Activated T-cell treated with anti-CD3 and anti-CD28 coated beads, Interleukin-2, amount 50 U/mL, for 4 hours (primary cell): ENCODE data around the gene SMAD9. TPM values are rescaled to one million over a fixed set of nuclear protein-coding genes. Genes with fewer than 3 reads are reported as not detected.

ENCODE experiments used
- ATAC-seq, 2 donors: fragments of 200-7000 bp; cut with Tn5 transposase; one replicate each; pipeline ENCODE4 v1.10.0; 2021
- DNase-seq: peaks from one replicate; pipeline ENCODE4 v3.0.0-alpha.2; 2020
- H3K27me3 Mint-ChIP-seq: one replicate; pipeline ENCODE4 v1.8.0; 2021; ENCODE audit warnings: low read depth, mixed read lengths
- H3K36me3 Mint-ChIP-seq: one replicate; pipeline ENCODE4 v1.8.0; 2022; ENCODE audit warnings: mixed read lengths; ENCODE audit not compliant: insufficient read depth
- H3K4me1 Mint-ChIP-seq: one replicate; pipeline ENCODE4 v1.8.0; 2021; ENCODE audit warnings: low read depth, mixed read lengths
- H3K4me3 Mint-ChIP-seq: one replicate; pipeline ENCODE4 v1.8.0; 2021; ENCODE audit warnings: mild to moderate bottlenecking, moderate library complexity, mixed read lengths
- H3K9me3 Mint-ChIP-seq: one replicate; pipeline ENCODE4 v1.8.0; 2021; ENCODE audit warnings: mixed read lengths
- total RNA-seq, 3 donors: library from RNA; stranded (reverse); gene quantifications; one replicate each; pipeline ENCODE4 v1.2.1, GENCODE V29; 2021

The SMAD9 gene
- total RNA-seq, 3 donors from 2014 or later: not detected

- Mint-ChIP-seq H3K27me3 (peaks cover 40% of the 10 kb centered on the region), H3K4me3 (no peak overlapping the region), H3K36me3 (no peaks in the 10 kb centered on the region), H3K9me3 (no peaks in the 10 kb centered on the region), H3K4me1 (peaks cover 1% of the 10 kb centered on the region)
- ATAC-seq: no peak
- DNase-seq: no peak
These were observed 53.8 kb downstream of the SMAD9 start for GRCh38 chr13:36866232-36866631.

GRCh38 chr13:36865265-36865664 is 54.8 kb downstream of the SMAD9 start:
- H3K36me3 Mint-ChIP-seq: no peaks in the 10 kb centered on the region
- no peak for DNase-seq
- no peaks in the 10 kb centered on the region for H3K9me3 Mint-ChIP-seq

GRCh38 chr13:36862722-36863121 is 57.3 kb downstream of the SMAD9 start:
- ATAC-seq (no peak), DNase-seq (no peak)
- Mint-ChIP-seq H3K27me3 (peaks cover 35% of the 10 kb centered on the region), H3K4me1 (peaks cover 1% of the 10 kb centered on the region), H3K9me3 (no peaks in the 10 kb centered on the region), H3K36me3 (no peaks in the 10 kb centered on the region), H3K4me3 (no peak overlapping the region)

More at GRCh38 chr13:36865265-36865664, 54.8 kb downstream of the SMAD9 start:
- Mint-ChIP-seq H3K27me3 (peaks cover 40% of the 10 kb centered on the region), H3K4me1 (peaks cover 1% of the 10 kb centered on the region), H3K4me3 (no peak overlapping the region)
- ATAC-seq: no peak

DNA sequence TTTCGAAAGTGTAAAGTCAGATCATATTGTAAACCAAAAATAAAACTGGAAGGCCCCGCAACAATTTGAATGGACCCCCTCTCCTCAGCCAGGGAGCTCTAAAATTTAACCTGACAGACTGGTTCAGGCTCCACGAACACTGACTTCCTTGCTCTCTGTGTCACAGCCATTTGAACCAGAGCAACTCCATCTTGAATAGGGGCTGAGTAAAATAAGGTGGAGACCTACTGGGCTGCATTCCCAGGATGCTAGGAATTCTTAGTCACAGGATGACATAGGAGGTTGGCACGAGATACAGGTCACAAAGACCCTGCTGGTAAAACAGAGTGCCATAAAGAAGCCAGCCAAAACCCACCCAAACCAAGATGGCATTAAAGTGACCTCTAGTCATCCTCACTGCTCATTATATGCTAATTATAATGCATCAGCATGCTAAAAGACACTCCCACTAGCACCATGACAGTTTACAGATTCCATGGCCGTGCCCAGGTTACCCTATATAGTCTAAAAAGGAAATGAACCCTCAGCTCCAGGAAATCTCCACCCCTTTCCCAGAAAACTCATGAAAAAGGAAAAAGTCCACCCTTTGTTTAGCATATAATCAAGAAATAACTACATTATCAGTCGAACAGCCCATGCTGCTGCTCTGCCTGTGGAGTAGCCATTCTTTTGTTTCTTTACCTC is 57.9 kb downstream of the SMAD9 start:
- Mint-ChIP-seq H3K27me3 (peaks cover 33% of the 10 kb centered on the region), H3K9me3 (no peaks in the 10 kb centered on the region), H3K36me3 (no peaks in the 10 kb centered on the region), H3K4me1 (peaks cover 1% of the 10 kb centered on the region), H3K4me3 (no peak overlapping the region)
- ATAC-seq: no peak
- no peak for DNase-seq

DNA sequence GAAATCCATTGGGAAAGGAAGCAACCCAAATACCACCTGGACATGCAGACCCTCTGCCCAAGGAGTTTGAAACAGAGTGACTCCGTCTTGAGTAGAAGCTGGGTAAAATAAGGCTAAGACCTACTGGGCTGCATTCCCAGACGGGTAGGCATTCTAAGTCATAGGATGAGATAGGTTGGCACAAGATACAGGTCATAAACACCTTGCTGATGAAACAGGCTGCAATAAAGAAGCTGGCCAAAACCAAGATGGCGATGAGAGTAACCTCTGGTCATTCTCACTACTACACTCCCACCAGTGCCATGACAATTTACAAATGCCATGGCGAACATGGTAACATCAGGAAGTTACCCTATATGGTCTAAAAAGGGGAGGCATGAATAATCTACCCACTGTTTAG is 60.8 kb downstream of the SMAD9 start:
- no peak for DNase-seq
- no peak for ATAC-seq
- Mint-ChIP-seq H3K36me3 (no peaks in the 10 kb centered on the region), H3K4me3 (no peak overlapping the region), H3K27me3 (peaks cover 22% of the 10 kb centered on the region), H3K4me1 (peaks cover 1% of the 10 kb centered on the region), H3K9me3 (no peaks in the 10 kb centered on the region)

- Mint-ChIP-seq H3K4me1 (peaks cover 1% of the 10 kb centered on the region), H3K27me3 (peaks cover 12% of the 10 kb centered on the region), H3K9me3 (no peaks in the 10 kb centered on the region), H3K36me3 (no peaks in the 10 kb centered on the region), H3K4me3 (no peak overlapping the region)
- DNase-seq (no peak), ATAC-seq (no peak)
These were observed 61.7 kb downstream of the SMAD9 start for GRCh38 chr13:36858290-36858689.

GRCh38 chr13:36857253-36857652 is 62.8 kb downstream of the SMAD9 start:
- DNase-seq: no peak
- no peak overlapping the region for H3K4me3 Mint-ChIP-seq
- H3K27me3 Mint-ChIP-seq: peaks cover 4% of the 10 kb centered on the region
- no peaks in the 10 kb centered on the region for H3K4me1 Mint-ChIP-seq
- H3K36me3 Mint-ChIP-seq: no peaks in the 10 kb centered on the region
- no peaks in the 10 kb centered on the region for H3K9me3 Mint-ChIP-seq
- no peak for ATAC-seq

DNA sequence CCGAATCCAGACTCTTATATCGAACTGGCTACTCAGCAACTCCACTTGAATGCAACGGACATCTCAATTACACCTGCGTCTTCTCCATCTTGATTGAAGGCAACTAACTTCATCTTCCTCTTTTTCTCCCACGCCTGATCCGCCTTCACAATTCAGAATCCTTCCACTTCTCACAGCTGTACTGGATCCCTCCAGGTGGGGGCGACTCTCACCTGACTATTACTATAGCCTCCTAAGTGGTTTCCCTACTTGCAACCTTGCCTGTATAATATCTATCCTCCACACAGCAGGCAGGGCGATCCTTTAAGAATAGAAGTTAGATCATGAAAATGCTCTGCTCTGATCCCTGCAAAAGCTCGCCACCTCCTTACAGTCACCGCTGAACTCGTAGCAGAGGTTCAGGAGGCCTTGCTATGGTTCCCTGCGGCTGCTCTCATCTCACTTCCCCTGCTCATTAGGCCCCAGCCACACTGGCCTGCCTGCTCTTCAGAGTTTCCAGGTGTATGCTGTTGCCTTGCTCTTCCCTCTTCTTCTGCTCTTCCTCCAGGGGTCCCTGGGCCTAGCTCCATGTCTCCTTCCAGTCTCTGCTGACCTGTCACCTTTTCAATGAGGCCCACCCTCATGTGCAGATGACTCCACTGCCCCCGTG is 69.1 kb downstream of the SMAD9 start:
- Mint-ChIP-seq H3K9me3 (no peaks in the 10 kb centered on the region), H3K4me1 (no peaks in the 10 kb centered on the region), H3K36me3 (no peaks in the 10 kb centered on the region), H3K27me3 (no peaks in the 10 kb centered on the region), H3K4me3 (no peak overlapping the region)
- DNase-seq: no peak
- no peak for ATAC-seq

- no peaks in the 10 kb centered on the region for H3K27me3 Mint-ChIP-seq
- peak in 1 of 2 donors; percentile 41 for ATAC-seq
- no peak for DNase-seq
- H3K4me1 Mint-ChIP-seq: no peaks in the 10 kb centered on the region
- no peaks in the 10 kb centered on the region for H3K9me3 Mint-ChIP-seq
- no peak overlapping the region for H3K4me3 Mint-ChIP-seq
- no peaks in the 10 kb centered on the region for H3K36me3 Mint-ChIP-seq
These were observed 71.6 kb downstream of the SMAD9 start for GRCh38 chr13:36848199-36848982.

GRCh38 chr13:36847606-36848005 is 72.4 kb downstream of the SMAD9 start:
- Mint-ChIP-seq H3K36me3 (no peaks in the 10 kb centered on the region), H3K27me3 (no peaks in the 10 kb centered on the region), H3K9me3 (no peaks in the 10 kb centered on the region), H3K4me1 (no peaks in the 10 kb centered on the region), H3K4me3 (no peak overlapping the region)
- DNase-seq (no peak), ATAC-seq (no peak)

DNA sequence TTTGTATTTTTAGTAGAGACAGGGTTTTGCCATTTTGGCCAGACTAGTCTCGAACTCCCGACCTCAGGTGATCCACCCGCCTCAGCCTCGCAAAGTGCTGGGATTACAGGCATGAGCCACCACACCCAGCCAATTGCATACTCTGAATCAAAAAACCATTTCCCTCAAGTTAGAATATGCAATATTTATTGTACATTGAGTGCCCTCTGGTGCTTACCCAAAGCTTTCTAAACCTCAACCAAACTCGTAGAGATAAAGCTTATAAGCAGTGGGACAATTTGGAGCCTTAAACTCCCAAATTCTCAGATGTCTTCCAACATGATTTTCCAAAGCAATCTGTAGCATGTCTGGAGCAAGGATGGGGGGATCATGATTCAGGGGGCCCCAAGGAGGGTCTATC is 78.6 kb downstream of the SMAD9 start:
- H3K36me3 Mint-ChIP-seq: no peaks in the 10 kb centered on the region
- no peaks in the 10 kb centered on the region for H3K27me3 Mint-ChIP-seq
- no peak for DNase-seq
- H3K4me1 Mint-ChIP-seq: no peaks in the 10 kb centered on the region
- H3K9me3 Mint-ChIP-seq: no peaks in the 10 kb centered on the region
- no peak overlapping the region for H3K4me3 Mint-ChIP-seq
- no peak for ATAC-seq

GRCh38 chr13:36840718-36841250 is 79.3 kb downstream of the SMAD9 start:
- no peaks in the 10 kb centered on the region for H3K27me3 Mint-ChIP-seq
- H3K4me1 Mint-ChIP-seq: no peaks in the 10 kb centered on the region
- ATAC-seq: no peak
- no peaks in the 10 kb centered on the region for H3K9me3 Mint-ChIP-seq
- DNase-seq: no peak
- no peak overlapping the region for H3K4me3 Mint-ChIP-seq
- H3K36me3 Mint-ChIP-seq: peaks cover 3% of the 10 kb centered on the region

DNA sequence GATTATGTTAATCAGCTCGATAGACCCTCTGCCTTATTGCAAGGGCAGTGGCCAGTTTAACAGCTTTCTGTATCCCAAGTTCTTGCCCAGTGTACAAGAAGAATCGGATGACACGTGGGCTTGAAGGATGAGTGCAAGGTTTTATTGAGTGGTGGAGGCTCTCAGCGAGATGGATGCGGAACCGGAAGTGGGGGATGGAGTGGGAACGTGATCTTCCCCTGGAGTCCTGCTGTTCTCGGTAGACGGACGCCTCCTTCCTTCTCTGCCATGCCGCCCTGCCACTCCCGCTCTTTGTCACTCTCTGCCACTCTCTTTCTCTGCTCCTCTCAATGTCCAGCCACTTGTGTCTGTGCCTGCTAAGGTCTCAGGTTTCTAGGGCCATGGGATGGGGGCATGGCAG is 80.1 kb downstream of the SMAD9 start:
- Mint-ChIP-seq H3K4me1 (no peaks in the 10 kb centered on the region), H3K36me3 (peaks cover 4% of the 10 kb centered on the region), H3K4me3 (no peak overlapping the region), H3K27me3 (no peaks in the 10 kb centered on the region), H3K9me3 (no peaks in the 10 kb centered on the region)
- DNase-seq (no peak), ATAC-seq (no peak)

GRCh38 chr13:36839281-36839680 is 80.8 kb downstream of the SMAD9 start:
- H3K27me3 Mint-ChIP-seq: no peaks in the 10 kb centered on the region
- H3K36me3 Mint-ChIP-seq: peaks cover 4% of the 10 kb centered on the region
- no peak for ATAC-seq
- no peak for DNase-seq
- no peak overlapping the region for H3K4me3 Mint-ChIP-seq
- no peaks in the 10 kb centered on the region for H3K9me3 Mint-ChIP-seq
- no peaks in the 10 kb centered on the region for H3K4me1 Mint-ChIP-seq
